ENCODE results near the gene FGF3. TPM values are rescaled to one million over a fixed set of nuclear protein-coding genes. Genes with fewer than 3 reads are reported as not detected.

The FGF3 gene
- total and polyA plus RNA-seq, 8 donors: not detected

- H3K9me3 ChIP-seq: no peaks in the 10 kb centered on the region
- H3K36me3 ChIP-seq: no peaks in the 10 kb centered on the region
- no peak overlapping the region for H3K27ac ChIP-seq
- no peak for DNase-seq
- intact Hi-C loops (cut with DNase I; ENCODE audit: low total_unique reads): no loop called here
- no peak for TF ChIP-seq POLR2A (IDR thresholded peaks at IDR 0.05)
- TF ChIP-seq CTCF (IDR thresholded peaks at IDR 0.05): no peak
- no peak for TF ChIP-seq EP300 (IDR thresholded peaks at IDR 0.05)
- no peak for TF ChIP-seq POLR2AphosphoS5 (IDR thresholded peaks at IDR 0.05)
- H3K4me3 ChIP-seq: no peak overlapping the region
- WGBS, 5 donors: 40 to 52% (median 51%) methylated on average over 22 to 35 of the region's 35 CpGs
- peaks cover 0 to 84% (median 14%) of the 10 kb centered on the region in 3 donors for H3K27me3 ChIP-seq
- H3K4me1 ChIP-seq: no peaks in the 10 kb centered on the region
Observed at GRCh38 chr11:69834811-69835800, 15.9 kb upstream of the FGF3 start.

- intact Hi-C loops (cut with DNase I; ENCODE audit: low total_unique reads): no loop called here
- Histone ChIP-seq H3K9me3 (no peaks in the 10 kb centered on the region), H3K4me1 (no peaks in the 10 kb centered on the region), H3K36me3 (no peaks in the 10 kb centered on the region), H3K27me3 (peaks cover 0 to 76% (median 14%) of the 10 kb centered on the region in 3 donors), H3K4me3 (no peak overlapping the region), H3K27ac (no peak overlapping the region)
- TF ChIP-seq CTCF (IDR thresholded peaks at IDR 0.05): no peak
- TF ChIP-seq EP300 (IDR thresholded peaks at IDR 0.05): no peak
- TF ChIP-seq POLR2A (IDR thresholded peaks at IDR 0.05): no peak
- DNase-seq: no peak
- WGBS, 5 donors: 82 to 90% (median 84%) methylated on average over 7 to 12 of the region's 12 CpGs
Observed at GRCh38 chr11:69834251-69834650, 15.0 kb upstream of the FGF3 start.

GRCh38 chr11:69832561-69833413 lies 13.6 kb upstream of the FGF3 start:
- 40 to 46% (median 42%) methylated on average over 16 to 21 of the region's 21 CpGs for WGBS, 5 donors
- TF ChIP-seq EP300 (IDR thresholded peaks at IDR 0.05) (no peak), POLR2AphosphoS5 (IDR thresholded peaks at IDR 0.05) (no peak), POLR2A (IDR thresholded peaks at IDR 0.05) (no peak), CTCF (IDR thresholded peaks at IDR 0.05) (no peak)
- no peak for DNase-seq

GRCh38 chr11:69831985-69832384 lies 12.8 kb upstream of the FGF3 start:
- H3K4me3 ChIP-seq: no peak overlapping the region
- TF ChIP-seq POLR2A (IDR thresholded peaks at IDR 0.05) (no peak), CTCF (IDR thresholded peaks at IDR 0.05) (no peak), POLR2AphosphoS5 (IDR thresholded peaks at IDR 0.05) (no peak), EP300 (IDR thresholded peaks at IDR 0.05) (no peak)
- H3K27me3 ChIP-seq: peaks cover 0 to 67% (median 14%) of the 10 kb centered on the region in 3 donors
- no peaks in the 10 kb centered on the region for H3K4me1 ChIP-seq
- 48 to 72% (median 57%) methylated on average over 2 of the region's 2 CpGs for WGBS, 5 donors
- no peak overlapping the region for H3K27ac ChIP-seq
- H3K9me3 ChIP-seq: peaks cover 0 to 8% (median 3%) of the 10 kb centered on the region in 4 donors
- no peak for DNase-seq
- intact Hi-C loops (cut with DNase I; ENCODE audit: low total_unique reads): no loop called here
- H3K36me3 ChIP-seq: no peaks in the 10 kb centered on the region

More at GRCh38 chr11:69832561-69833413, 13.6 kb upstream of the FGF3 start:
- no peaks in the 10 kb centered on the region for H3K36me3 ChIP-seq
- intact Hi-C loops (cut with DNase I; ENCODE audit: low total_unique reads): no loop called here
- H3K27me3 ChIP-seq: peaks cover 0 to 68% (median 14%) of the 10 kb centered on the region in 3 donors
- H3K4me3 ChIP-seq: no peak overlapping the region
- no peaks in the 10 kb centered on the region for H3K9me3 ChIP-seq
- H3K27ac ChIP-seq: no peak overlapping the region
- no peaks in the 10 kb centered on the region for H3K4me1 ChIP-seq

All from stomach (tissue), 9 donors.